Measurements from ENCODE around the gene SCUBE2.

The SCUBE2 gene

GRCh38 chr11:9025101-9025850 lies 66.1 kb downstream of the SCUBE2 start:
- TF ChIP-seq TAF1 (IDR thresholded peaks at IDR 0.05; ENCODE audit: low read depth) (no peak), EGR1 (IDR thresholded peaks at IDR 0.05) (no peak), TCF12 (IDR thresholded peaks at IDR 0.05; ENCODE audit: low read depth) (no peak), CEBPB (IDR thresholded peaks at IDR 0.05) (no peak), EP300 (IDR thresholded peaks at IDR 0.05; ENCODE audit: borderline replicate concordance) (no peak), REST (IDR thresholded peaks at IDR 0.05; ENCODE audit: low read depth) (no peak), USF1 (IDR thresholded peaks at IDR 0.05) (no peak)

GRCh38 chr11:9022961-9023680 lies 68.3 kb downstream of the SCUBE2 start:
- no peak for TF ChIP-seq USF1 (IDR thresholded peaks at IDR 0.05)
- TF ChIP-seq FOXM1 (IDR thresholded peaks at IDR 0.05; ENCODE audit: borderline replicate concordance, low read depth): no peak
- no peak for TF ChIP-seq REST (IDR thresholded peaks at IDR 0.05; ENCODE audit: low read depth)
- TF ChIP-seq EP300 (IDR thresholded peaks at IDR 0.05; ENCODE audit: borderline replicate concordance): no peak
- no peak for TF ChIP-seq CREB1 (IDR thresholded peaks at IDR 0.05; ENCODE audit: low read depth)
- TF ChIP-seq TEAD4 (IDR thresholded peaks at IDR 0.05): no peak

GRCh38 chr11:9020916-9021315 lies 70.5 kb downstream of the SCUBE2 start:
- TF ChIP-seq TEAD4 (IDR thresholded peaks at IDR 0.05) (no peak), TAF1 (IDR thresholded peaks at IDR 0.05; ENCODE audit: low read depth) (no peak), RAD21 (IDR thresholded peaks at IDR 0.05; ENCODE audit: low read depth) (no peak), NFIC (IDR thresholded peaks at IDR 0.05) (no peak), REST (IDR thresholded peaks at IDR 0.05; ENCODE audit: low read depth) (no peak), CEBPB (IDR thresholded peaks at IDR 0.05) (no peak), EP300 (IDR thresholded peaks at IDR 0.05; ENCODE audit: borderline replicate concordance) (no peak), EGR1 (IDR thresholded peaks at IDR 0.05) (no peak), ZBTB7A (IDR thresholded peaks at IDR 0.05; ENCODE audit: low read depth) (no peak), YY1 (IDR thresholded peaks at IDR 0.05; ENCODE audit: low read depth) (no peak), TCF12 (IDR thresholded peaks at IDR 0.05; ENCODE audit: low read depth) (no peak), FOXM1 (IDR thresholded peaks at IDR 0.05; ENCODE audit: borderline replicate concordance, low read depth) (no peak), MAX (IDR thresholded peaks at IDR 0.05) (no peak), CREB1 (IDR thresholded peaks at IDR 0.05; ENCODE audit: low read depth) (no peak)

GRCh38 chr11:9019861-9020260 lies 71.5 kb downstream of the SCUBE2 start:
- TF ChIP-seq TEAD4 (IDR thresholded peaks at IDR 0.05) (no peak), EGR1 (IDR thresholded peaks at IDR 0.05) (no peak), RAD21 (IDR thresholded peaks at IDR 0.05; ENCODE audit: low read depth) (no peak), TCF12 (IDR thresholded peaks at IDR 0.05; ENCODE audit: low read depth) (no peak)

GRCh38 chr11:9017773-9018172 lies 73.6 kb downstream of the SCUBE2 start:
- TF ChIP-seq MAX (IDR thresholded peaks at IDR 0.05): no peak
- no peak for TF ChIP-seq YY1 (IDR thresholded peaks at IDR 0.05; ENCODE audit: low read depth)
- no peak for TF ChIP-seq ZBTB7A (IDR thresholded peaks at IDR 0.05; ENCODE audit: low read depth)
- no peak for TF ChIP-seq FOXM1 (IDR thresholded peaks at IDR 0.05; ENCODE audit: borderline replicate concordance, low read depth)
- no peak for TF ChIP-seq CREB1 (IDR thresholded peaks at IDR 0.05; ENCODE audit: low read depth)
- TF ChIP-seq CEBPB (IDR thresholded peaks at IDR 0.05): no peak
- TF ChIP-seq EP300 (IDR thresholded peaks at IDR 0.05; ENCODE audit: borderline replicate concordance): no peak
- TF ChIP-seq TCF12 (IDR thresholded peaks at IDR 0.05; ENCODE audit: low read depth): no peak
- TF ChIP-seq USF1 (IDR thresholded peaks at IDR 0.05): no peak
